DOHH2 (cell line): ENCODE measurements around the gene BOLA2.
A peak's percentile ranks its signal among the peaks of the same experiment; 100 is the strongest.
"Not testable (repeated sequence)": the region's sequence is repeated elsewhere in the genome, so short reads cannot be mapped to it uniquely, and the experiment has no call there.

ENCODE experiments used
- H3F3A ChIP-seq: fragments of 200-600 bp; sonication (generic), shearing (Covaris generic); 2 replicates; pipeline ENCODE4 v1.6.0; 2016; ENCODE audit warnings: antibody characterized with exemption, mild to moderate bottlenecking; ENCODE audit not compliant: control insufficient read depth, insufficient read depth
- H3K27ac ChIP-seq: fragments of 200-600 bp; sonication (generic); 2 replicates; pipeline ENCODE4 v1.5.1; 2014; ENCODE audit warnings: low read depth, mild to moderate bottlenecking, low read length, moderate library complexity
- H3K27me3 ChIP-seq: fragments of 200-600 bp; sonication (generic); 2 replicates; pipeline ENCODE4 v1.6.1; 2014; ENCODE audit warnings: mild to moderate bottlenecking, low read length, mixed read lengths; ENCODE audit not compliant: control insufficient read depth
- H3K36me3 ChIP-seq: fragments of 200-600 bp; sonication (generic); 2 replicates; pipeline ENCODE4 v1.6.1; 2014; ENCODE audit warnings: mild to moderate bottlenecking, low read length, moderate library complexity, mixed read lengths; ENCODE audit not compliant: control insufficient read depth
- H3K4me1 ChIP-seq: fragments of 200-600 bp; sonication (generic); 2 replicates; pipeline ENCODE4 v1.6.1; 2014; ENCODE audit warnings: mild to moderate bottlenecking, low read length, mixed read lengths; ENCODE audit not compliant: control insufficient read depth
- H3K4me2 ChIP-seq: fragments of 200-600 bp; sonication (generic); 2 replicates; pipeline ENCODE4 v1.6.0; 2014; ENCODE audit warnings: mild to moderate bottlenecking, low read length, moderate library complexity
- H3K4me3 ChIP-seq: fragments of 200-600 bp; sonication (generic); 2 replicates; pipeline ENCODE4 v1.5.1; 2014; ENCODE audit warnings: mild to moderate bottlenecking, low read length, mixed read lengths
- H3K79me2 ChIP-seq: fragments of 200-600 bp; sonication (generic); 2 replicates; pipeline ENCODE4 v1.6.1; 2014; ENCODE audit warnings: mild to moderate bottlenecking, low read length, mixed read lengths; ENCODE audit not compliant: control insufficient read depth
- H3K9me2 ChIP-seq: fragments of 200-600 bp; sonication (generic); replicated peaks from 2 replicates; pipeline ENCODE4 v1.6.1; 2014; ENCODE audit warnings: mild to moderate bottlenecking, low read length, mixed read lengths; ENCODE audit not compliant: control insufficient read depth
- H3K9me3 ChIP-seq: fragments of 200-600 bp; sonication (generic); 2 replicates; pipeline ENCODE4 v1.6.1; 2014; ENCODE audit warnings: antibody characterized with exemption, low read length, mixed read lengths; ENCODE audit not compliant: control insufficient read depth, insufficient read depth
- H4K20me1 ChIP-seq: fragments of 200-600 bp; sonication (generic); 2 replicates; pipeline ENCODE4 v1.6.0; 2014; ENCODE audit warnings: low read depth, mild to moderate bottlenecking, antibody characterized with exemption, low read length, moderate library complexity; ENCODE audit not compliant: control insufficient read depth, insufficient read depth

The BOLA2 gene

DNA sequence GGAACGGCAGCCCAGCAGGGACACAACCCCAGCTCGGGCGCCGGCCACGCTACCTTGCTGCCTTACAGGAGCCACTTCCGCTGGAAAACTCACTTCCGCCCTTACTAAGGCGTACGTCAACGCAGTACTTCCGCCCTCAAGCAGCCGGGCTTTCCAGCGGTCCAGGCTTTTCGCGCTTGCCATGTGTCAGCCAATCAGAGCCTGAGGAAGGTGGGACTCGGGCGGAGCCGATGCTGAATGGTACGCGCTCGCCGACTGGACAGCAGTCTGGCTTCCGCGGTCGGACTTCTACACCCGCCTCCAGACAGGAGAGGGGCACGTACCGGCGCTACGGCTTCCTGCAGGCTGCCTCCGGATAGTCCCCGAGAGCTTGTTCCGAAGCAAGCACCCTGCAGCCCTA is at the start of gene BOLA2, which contains the start of gene SLX1B:
BOLA2 (minus strand) TSS at position 83 of the 400 bp plus-strand sequence. CDS start 98 bp downstream, outside the sequence.
SLX1B (plus strand) TSS at position 265 of the 400 bp plus-strand sequence.
- H3K4me2 ChIP-seq, H3K79me2 ChIP-seq: not testable (repeated sequence)

DNA sequence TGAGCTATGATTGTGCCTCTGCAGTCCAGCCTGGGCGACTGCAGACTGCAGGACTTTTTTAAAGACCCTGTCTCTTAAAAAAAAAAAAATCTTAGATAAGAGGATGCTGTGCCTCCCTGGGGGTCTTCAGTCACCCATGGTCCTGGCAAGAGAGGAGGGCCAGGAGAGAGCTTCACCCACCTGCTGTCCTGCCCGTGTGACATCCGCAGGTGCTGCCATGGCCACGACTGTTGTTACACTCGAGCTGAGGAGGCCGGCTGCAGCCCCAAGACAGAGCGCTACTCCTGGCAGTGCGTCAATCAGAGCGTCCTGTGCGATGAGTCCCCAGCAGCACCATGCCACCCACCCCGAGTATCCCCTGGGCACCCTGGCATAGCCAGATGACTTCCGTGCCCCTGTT is 28.1 kb upstream of the BOLA2 start:
- not testable (repeated sequence) for H3F3A ChIP-seq, H3K9me3 ChIP-seq, H3K4me1 ChIP-seq, H4K20me1 ChIP-seq, H3K27me3 ChIP-seq, H3K79me2 ChIP-seq, H3K36me3 ChIP-seq, H3K4me3 ChIP-seq, H3K9me2 ChIP-seq
- H3K4me2 ChIP-seq: 0 out of 2 replicates have a peak overlapping the region, but pooled peaks have one; percentile 27
- peak overlapping the region; percentile 60 for H3K27ac ChIP-seq

More for the DNA sequence above, at the start of gene BOLA2, which contains the start of gene SLX1B:
- H3K4me3 ChIP-seq, H4K20me1 ChIP-seq, H3F3A ChIP-seq, H3K27ac ChIP-seq, H3K9me2 ChIP-seq, H3K9me3 ChIP-seq, H3K4me1 ChIP-seq, H3K36me3 ChIP-seq, H3K27me3 ChIP-seq: not testable (repeated sequence)

DNA sequence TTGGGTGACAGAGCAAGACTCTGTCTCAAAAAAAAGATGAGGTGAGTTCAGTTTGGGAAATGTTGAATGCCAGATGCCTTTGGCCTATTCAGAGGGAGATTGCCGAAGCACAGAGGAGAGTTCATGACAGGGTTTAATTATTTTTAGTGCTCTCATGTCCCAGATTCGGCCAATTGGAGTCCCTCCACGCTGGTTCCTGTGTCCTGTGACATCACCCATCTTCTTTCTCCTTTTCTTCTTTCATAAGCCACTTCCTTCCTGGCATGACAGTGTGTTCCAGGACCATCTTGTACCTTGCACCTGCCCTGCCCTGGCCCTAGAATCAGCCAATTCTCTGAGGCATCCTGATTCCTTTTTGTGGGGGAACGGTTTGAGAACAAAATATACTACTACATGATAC is 17.9 kb upstream of the BOLA2 start:
- not testable (repeated sequence) for H3K9me2 ChIP-seq, H3K27ac ChIP-seq

DNA sequence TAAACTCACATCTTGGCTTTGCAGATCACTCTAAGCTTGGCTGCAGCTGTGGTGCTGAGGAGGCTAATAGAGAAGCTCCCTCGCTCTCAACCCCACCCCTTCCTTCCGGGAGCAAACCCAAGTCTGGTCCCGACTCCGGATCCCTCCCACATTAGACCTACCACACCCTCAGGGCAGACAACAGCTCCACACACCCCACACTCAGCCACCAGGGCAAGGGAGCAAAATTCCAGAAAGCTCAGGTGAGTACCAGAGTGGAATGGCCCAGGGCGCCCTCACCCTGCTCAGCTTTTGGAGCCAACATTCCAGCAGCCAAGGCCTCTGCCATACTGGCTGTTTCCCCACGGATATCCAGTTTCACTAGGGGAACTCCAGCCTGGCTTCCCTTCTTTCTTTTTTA is 15.5 kb upstream of the BOLA2 start:
- H3K4me2 ChIP-seq: peak overlapping the region; percentile 37; the same call in 1 of the 2 replicates
- not testable (repeated sequence) for H3K27ac ChIP-seq, H3K27me3 ChIP-seq, H3K4me3 ChIP-seq, H3K36me3 ChIP-seq, H3K79me2 ChIP-seq, H3K9me3 ChIP-seq, H3K4me1 ChIP-seq, H4K20me1 ChIP-seq, H3F3A ChIP-seq, H3K9me2 ChIP-seq

More for the DNA sequence above, 17.9 kb upstream of the BOLA2 start:
- H3F3A ChIP-seq, H3K79me2 ChIP-seq, H3K4me2 ChIP-seq, H3K4me1 ChIP-seq, H3K27me3 ChIP-seq, H3K4me3 ChIP-seq, H3K9me3 ChIP-seq, H4K20me1 ChIP-seq, H3K36me3 ChIP-seq: not testable (repeated sequence)

DNA sequence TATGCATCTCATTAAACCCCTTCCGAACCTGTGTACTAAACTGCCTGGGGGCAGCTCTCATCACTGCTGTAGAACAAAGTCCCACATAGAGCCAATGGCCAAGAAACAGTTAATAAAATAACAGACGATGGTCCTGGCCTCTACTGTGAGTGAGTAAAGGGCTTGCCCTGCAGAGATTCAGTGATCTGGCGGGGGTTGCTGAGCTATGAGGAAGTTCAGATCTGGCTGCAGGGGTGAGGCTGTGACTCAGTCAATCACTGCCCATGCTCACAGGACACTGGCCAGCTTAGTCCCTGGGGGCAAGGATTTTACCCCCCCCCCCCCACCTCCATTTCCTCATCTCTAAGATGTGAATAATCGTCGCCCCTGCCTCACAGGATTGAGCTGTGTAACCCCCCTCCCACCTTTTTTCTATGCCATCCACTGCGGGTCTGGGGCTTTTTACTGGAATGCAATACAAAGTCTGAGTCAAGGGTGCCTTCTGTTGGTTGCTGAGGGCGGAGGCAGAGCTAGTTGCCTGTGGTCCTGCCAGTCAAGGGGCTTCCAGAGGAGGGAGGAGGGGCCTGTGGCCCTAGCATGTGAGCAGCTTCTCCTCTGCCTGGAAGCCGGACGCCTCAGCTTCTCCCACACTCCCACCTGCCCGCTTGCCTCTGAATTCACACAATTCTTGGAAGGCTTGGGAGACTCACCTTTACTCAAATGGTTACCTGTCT is 13.7 kb upstream of the BOLA2 start:
- not testable (repeated sequence) for H3F3A ChIP-seq, H3K36me3 ChIP-seq, H3K4me1 ChIP-seq, H3K79me2 ChIP-seq, H3K27me3 ChIP-seq, H3K27ac ChIP-seq, H3K9me3 ChIP-seq, H4K20me1 ChIP-seq, H3K9me2 ChIP-seq, H3K4me2 ChIP-seq, H3K4me3 ChIP-seq

DNA sequence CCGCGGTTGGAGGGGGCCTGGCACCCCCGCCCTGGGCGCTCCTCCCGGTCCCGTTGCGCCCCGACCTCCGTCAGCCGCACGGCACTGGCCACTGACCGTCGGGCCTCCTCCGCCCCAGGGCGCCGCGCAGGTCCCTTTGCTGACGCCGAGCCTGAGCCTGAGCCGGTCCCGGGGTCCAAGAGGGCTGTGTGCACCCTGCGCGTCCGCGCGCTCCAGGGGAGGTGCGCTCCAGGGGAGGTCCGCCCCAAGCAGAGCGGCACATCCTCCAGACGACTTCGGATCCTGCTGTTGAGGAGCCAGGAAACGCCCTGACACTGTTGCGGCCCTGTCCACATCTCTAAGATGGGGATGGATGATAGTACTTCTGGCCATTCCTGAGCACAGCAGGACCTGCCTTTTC is 12.8 kb upstream of the BOLA2 start:
- H3K79me2 ChIP-seq, H3K9me2 ChIP-seq, H3K27me3 ChIP-seq, H4K20me1 ChIP-seq, H3K4me1 ChIP-seq, H3K27ac ChIP-seq, H3K4me3 ChIP-seq, H3K9me3 ChIP-seq, H3K36me3 ChIP-seq, H3F3A ChIP-seq, H3K4me2 ChIP-seq: not testable (repeated sequence)

DNA sequence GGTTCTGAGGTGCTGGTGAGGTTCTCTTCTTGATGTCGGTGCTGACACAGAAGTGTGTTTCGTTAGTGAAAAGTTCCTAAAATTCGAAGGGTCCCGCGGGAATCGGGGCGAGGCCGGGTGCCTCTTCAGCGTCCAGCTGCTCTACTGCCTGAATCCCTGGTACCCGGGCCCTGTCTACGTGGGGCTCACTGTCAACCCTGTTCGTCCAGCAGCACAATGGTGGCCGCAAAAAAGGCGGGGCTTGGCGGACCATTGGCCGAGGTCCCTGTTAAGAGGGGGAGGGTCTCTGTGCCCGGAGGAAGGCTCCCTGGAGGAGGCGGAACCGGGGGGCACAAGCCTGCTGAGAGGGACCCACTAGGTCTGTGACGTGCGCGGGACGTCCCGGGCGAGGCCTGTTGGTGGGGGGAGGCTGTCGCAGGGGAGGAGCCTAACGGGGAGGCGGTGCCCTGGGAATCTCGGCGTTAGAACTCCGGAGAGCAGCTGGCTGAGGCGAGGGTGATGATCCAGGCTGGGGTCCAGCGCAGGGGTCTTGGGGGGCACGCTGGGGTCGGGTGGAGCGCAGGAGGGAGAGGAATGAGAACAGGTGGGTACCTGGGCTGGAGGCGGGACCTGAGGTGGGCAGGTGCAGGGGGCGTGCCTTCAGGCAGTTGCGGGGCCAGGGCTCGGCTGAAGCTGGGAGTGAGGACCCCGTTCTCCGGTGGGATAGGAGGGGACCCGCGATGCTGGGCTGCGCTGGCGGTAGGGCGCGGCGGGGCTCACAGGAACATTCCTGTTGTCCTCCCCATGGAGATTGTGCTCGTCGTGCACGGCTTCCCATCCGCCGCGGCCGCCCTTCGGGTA is 12.1 kb upstream of the BOLA2 start:
- not testable (repeated sequence) for H4K20me1 ChIP-seq, H3K36me3 ChIP-seq, H3K27me3 ChIP-seq, H3K27ac ChIP-seq, H3K4me1 ChIP-seq, H3K9me2 ChIP-seq, H3K79me2 ChIP-seq, H3F3A ChIP-seq, H3K4me2 ChIP-seq, H3K4me3 ChIP-seq, H3K9me3 ChIP-seq

DNA sequence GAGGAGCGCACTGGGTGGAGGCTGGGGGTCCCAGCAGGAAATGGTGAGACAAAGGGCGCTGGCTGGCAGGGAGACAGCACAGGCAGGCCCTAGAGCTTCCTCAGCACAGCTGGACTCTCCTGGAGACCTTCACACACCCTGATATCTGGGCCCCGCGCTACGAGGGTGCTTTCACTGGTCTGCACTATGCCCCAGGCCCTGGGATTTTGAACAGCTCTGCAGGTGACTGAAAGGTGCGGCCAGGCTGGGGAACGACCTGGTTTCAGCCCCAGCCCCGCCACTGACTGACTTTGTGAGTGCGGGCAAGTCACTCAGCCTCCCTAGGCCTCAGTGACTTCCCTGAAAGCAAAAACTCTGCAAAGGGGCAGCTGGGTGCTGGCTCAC is 6.5 kb upstream of the BOLA2 start:
- H3K9me2 ChIP-seq, H4K20me1 ChIP-seq, H3K4me1 ChIP-seq, H3K27ac ChIP-seq, H3K4me2 ChIP-seq, H3F3A ChIP-seq, H3K36me3 ChIP-seq, H3K9me3 ChIP-seq, H3K27me3 ChIP-seq, H3K4me3 ChIP-seq, H3K79me2 ChIP-seq: not testable (repeated sequence)
